ENCODE measurements around the gene ZNF654. TPM values are rescaled to one million over a fixed set of nuclear protein-coding genes. Genes with fewer than 3 reads are reported as not detected.

Gene ZNF654
- polyA plus RNA-seq, 1 of the 3 experiments (the other 2 are of a cell fraction): 1.6 TPM

GRCh38 chr3:88114878-88115549 is 56.0 kb downstream of the ZNF654 start:
- H3K4me2 ChIP-seq: no peak overlapping the region
- POLR2A ChIA-PET: no interaction called here
- CTCF ChIA-PET: interaction anchor here (0.7 to 3.2 kb wide), 4 partner anchors 8 to 69 kb away, joined by 3 to 31 read pairs (median 6); no protein-coding TSS in a partner anchor

GRCh38 chr3:88117683-88118082 is 58.6 kb downstream of the ZNF654 start:
- no peak overlapping the region for H2AFZ ChIP-seq (ENCODE audit: low read depth)
- H3K27me3 ChIP-seq (ENCODE audit: insufficient read depth): no peaks in the 10 kb centered on the region
- no peak overlapping the region for H3K9ac ChIP-seq
- ChIA-PET CTCF (no interaction called here), POLR2A (no interaction called here)
- H3K4me1 ChIP-seq (ENCODE audit: control insufficient read depth in 1 of 2, insufficient read depth in 2 of 2, low read depth in 1 of 2, low read length in 1 of 2): peaks cover 0 to 8% of the 10 kb centered on the region in 2 experiments; a peak in 1 of 4 replicates
- no peaks in the 10 kb centered on the region for H3K9me3 ChIP-seq
- 0 out of 2 replicates have a peak, but pooled peaks cover 5% of the 10 kb centered on the region for H4K20me1 ChIP-seq (ENCODE audit: insufficient read depth)
- H3K4me2 ChIP-seq: no peak overlapping the region
- H3K27ac ChIP-seq (ENCODE audit: low read depth in 2 of 2, low read length in 1 of 2): no peak overlapping the region
- H3K79me2 ChIP-seq (ENCODE audit: insufficient read depth): peaks cover 39% of the 10 kb centered on the region
- no peak overlapping the region for H3K4me3 ChIP-seq (ENCODE audit: low read depth in 2 of 2, low read length in 1 of 2)
- H3F3A ChIP-seq (replicated peaks; ENCODE audit: insufficient read depth): peaks cover 13% of the 10 kb centered on the region
- no peaks in the 10 kb centered on the region for H3K9me2 ChIP-seq
- WGBS (ENCODE audit: low lambda C conversion rate): 0% methylated on average over 1 of the region's 1 CpG
- H3K36me3 ChIP-seq (replicated peaks in 1 of 2; ENCODE audit: control insufficient read depth in 1 of 2, insufficient read depth in 2 of 2, low read length in 1 of 2): peaks cover 7 to 28% of the 10 kb centered on the region in 2 experiments
- no peak for DNase-seq
- no peak for TF ChIP-seq RFX5 (IDR thresholded peaks at IDR 0.05; ENCODE audit: low read length)
- TF ChIP-seq RCOR1 (IDR thresholded peaks at IDR 0.05; ENCODE audit: low read length): no peak
- TF ChIP-seq FOXM1 (IDR thresholded peaks at IDR 0.05; ENCODE audit: low read depth): no peak
- no peak for TF ChIP-seq USF2 (IDR thresholded peaks at IDR 0.05; ENCODE audit: borderline replicate concordance, low read depth, low read length)
- TF ChIP-seq NFIC (IDR thresholded peaks at IDR 0.05; ENCODE audit: borderline replicate concordance): no peak
- TF ChIP-seq USF1 (IDR thresholded peaks at IDR 0.05; ENCODE audit: borderline replicate concordance, low read depth): no peak
- no peak for TF ChIP-seq NRF1 (IDR thresholded peaks at IDR 0.05; ENCODE audit: low read depth, low read length)
- no peak for TF ChIP-seq TAF1 (IDR thresholded peaks at IDR 0.05; ENCODE audit: borderline replicate concordance, low read depth, low read length)
- TF ChIP-seq CHD2 (IDR thresholded peaks at IDR 0.05; ENCODE audit: low read length, partially characterized antibody): no peak
- no peak for TF ChIP-seq PBX3 (IDR thresholded peaks at IDR 0.05)
- TF ChIP-seq MAX (IDR thresholded peaks at IDR 0.05; ENCODE audit: low read depth): no peak
- no peak for TF ChIP-seq YY1 (IDR thresholded peaks at IDR 0.05; ENCODE audit: low read depth)
- no peak for TF ChIP-seq JUND (IDR thresholded peaks at IDR 0.05)
- TF ChIP-seq EZH2phosphoT487 (IDR thresholded peaks at IDR 0.05; ENCODE audit: borderline replicate concordance, low read depth): no peak
- TF ChIP-seq MXI1 (IDR thresholded peaks at IDR 0.05; ENCODE audit: low read depth, low read length): no peak

More at GRCh38 chr3:88114878-88115549, 56.0 kb downstream of the ZNF654 start:
- Histone ChIP-seq H3K9me2 (no peaks in the 10 kb centered on the region), H3F3A (replicated peaks; ENCODE audit: insufficient read depth) (peaks cover 16% of the 10 kb centered on the region), H3K9ac (no peak overlapping the region), H2AFZ (ENCODE audit: low read depth) (no peak overlapping the region), H3K4me3 (ENCODE audit: low read depth in 2 of 2, low read length in 1 of 2) (no peak overlapping the region), H3K27me3 (ENCODE audit: insufficient read depth) (no peaks in the 10 kb centered on the region), H4K20me1 (ENCODE audit: insufficient read depth) (0 out of 2 replicates have a peak, but pooled peaks cover 5% of the 10 kb centered on the region), H3K36me3 (replicated peaks in 1 of 2; ENCODE audit: control insufficient read depth in 1 of 2, insufficient read depth in 2 of 2, low read length in 1 of 2) (peaks cover 7 to 18% of the 10 kb centered on the region in 2 experiments), H3K9me3 (no peaks in the 10 kb centered on the region), H3K4me1 (ENCODE audit: control insufficient read depth in 1 of 2, insufficient read depth in 2 of 2, low read depth in 1 of 2, low read length in 1 of 2) (peaks cover 0 to 9% of the 10 kb centered on the region in 2 experiments; a peak in 1 of 4 replicates), H3K79me2 (ENCODE audit: insufficient read depth) (peaks cover 31% of the 10 kb centered on the region), H3K27ac (ENCODE audit: low read depth in 2 of 2, low read length in 1 of 2) (no peak overlapping the region)
- no peak for DNase-seq
- WGBS (ENCODE audit: low lambda C conversion rate): 96% methylated on average over 3 of the region's 3 CpGs
- no peak for TF ChIP-seq REST (IDR thresholded peaks at IDR 0.05; ENCODE audit: low read depth, low read length)

Data from SK-N-SH (cell line).